ENCODE measurements around the gene HSPB9. TPM values are rescaled to one million over a fixed set of nuclear protein-coding genes. Genes with fewer than 3 reads are reported as not detected.

Gene HSPB9, protein sequence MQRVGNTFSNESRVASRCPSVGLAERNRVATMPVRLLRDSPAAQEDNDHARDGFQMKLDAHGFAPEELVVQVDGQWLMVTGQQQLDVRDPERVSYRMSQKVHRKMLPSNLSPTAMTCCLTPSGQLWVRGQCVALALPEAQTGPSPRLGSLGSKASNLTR
- total RNA-seq, result not detected in 2 replicates

GRCh38 chr17:42122371-42123303, at the start of gene HSPB9:
HSPB9 (plus strand) TSS chr17:42122804; CDS start chr17:42122851, 47 bp downstream.

GRCh38 chr17:42097691-42098631, 24.6 kb upstream of the HSPB9 start, which contains the start of gene ZNF385C:
ZNF385C (minus strand) TSS chr17:42098473; CDS start chr17:42063056, 35,417 bp downstream.

GRCh38 chr17:42112552-42113176, 9.9 kb upstream of the HSPB9 start, which contains the start of gene DHX58:
DHX58 (minus strand) TSS chr17:42112714; CDS start chr17:42111892, 822 bp downstream.

DNA sequence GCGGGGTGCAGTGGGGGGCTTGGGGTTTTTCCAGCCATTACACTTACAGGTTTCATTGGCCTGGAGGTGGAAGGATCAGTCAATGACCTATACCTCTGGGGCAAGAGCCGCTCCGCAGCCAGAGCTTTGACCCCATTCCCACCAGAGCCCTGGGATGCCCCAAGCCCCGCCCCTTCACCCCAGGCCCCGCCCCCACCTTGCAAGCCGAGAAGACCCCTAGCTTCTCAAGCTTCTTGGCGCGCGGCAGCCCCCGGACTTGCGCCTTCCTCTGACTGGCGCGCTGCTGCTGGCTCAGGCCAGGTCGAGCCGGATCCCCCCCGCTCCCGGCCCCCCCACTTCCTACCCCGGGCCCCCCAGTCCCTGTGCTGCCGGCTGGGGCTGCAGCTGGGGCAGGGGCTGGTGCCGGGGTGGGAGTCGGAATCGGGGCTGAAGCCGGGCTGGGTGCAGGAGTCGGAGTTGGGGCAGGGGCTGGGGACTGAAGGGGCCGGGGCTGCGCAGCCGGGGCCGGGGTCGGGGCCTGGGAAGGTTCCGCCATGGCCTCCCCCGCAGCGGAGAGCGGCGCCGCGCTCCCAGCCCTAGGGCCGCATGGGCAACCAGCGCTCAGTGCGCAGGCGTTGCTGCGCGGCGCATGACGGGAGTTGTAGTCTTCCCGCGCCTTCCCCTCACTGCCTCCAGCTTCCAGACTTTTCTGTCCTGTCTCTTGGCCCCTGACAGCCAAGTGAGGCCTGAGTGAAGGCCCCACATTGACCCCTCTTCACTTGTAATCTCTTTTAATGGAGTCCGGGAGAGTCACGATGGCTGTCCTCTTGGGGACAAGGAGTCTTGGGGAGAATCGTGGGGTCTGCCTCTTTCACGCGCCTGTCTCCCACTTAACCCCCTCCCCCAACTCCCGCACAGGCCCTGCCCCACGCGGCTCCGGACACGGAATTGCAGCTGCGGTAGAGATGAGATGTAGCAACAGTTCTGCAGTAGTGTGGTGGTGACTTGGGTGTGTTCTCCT, 1.5 kb upstream of the HSPB9 start, which contains the start of gene KAT2A:
TSS of gene KAT2A (minus strand) at position 598 of the 1,000 bp plus-strand sequence. CDS start at position 535, 63 bp downstream.

Other genes with a start within 250 kb of the HSPB9 start
- 180 and 194 TPM in 2 replicates for gene ACLY, start 203.9 kb upstream of the HSPB9 start, total RNA-seq
- gene ODAD4, start 192.2 kb upstream of the HSPB9 start, total RNA-seq, result 0.79 and 0.93 TPM in 2 replicates
- gene CNP, start 156.0 kb upstream of the HSPB9 start, total RNA-seq, result 49.6 and 50.6 TPM in 2 replicates
- gene DNAJC7, start 105.4 kb upstream of the HSPB9 start, total RNA-seq, result 80.0 and 88.9 TPM in 2 replicates
- gene NKIRAS2, start 102.7 kb upstream of the HSPB9 start, total RNA-seq, result 22.1 and 25.8 TPM in 2 replicates
- gene C17orf113, start 72.2 kb upstream of the HSPB9 start, total RNA-seq, result 0.19 and 0.26 TPM in 2 replicates
- gene ZNF385C, start 24.3 kb upstream of the HSPB9 start, total RNA-seq, result not detected in 2 replicates
- 10.3 and 14.6 TPM in 2 replicates for gene DHX58, start 10.1 kb upstream of the HSPB9 start, total RNA-seq
- gene KAT2A, start 1.4 kb upstream of the HSPB9 start, total RNA-seq, result 4.7 and 5.8 TPM in 2 replicates
- gene RAB5C, start 32.2 kb downstream of the HSPB9 start, total RNA-seq, result 70.9 and 84.6 TPM in 2 replicates
- not detected in 2 replicates for gene KCNH4, start 58.3 kb downstream of the HSPB9 start, total RNA-seq
- gene HCRT, start 62.6 kb downstream of the HSPB9 start, total RNA-seq, result not detected in 2 replicates
- 19.7 and 21.4 TPM in 2 replicates for gene GHDC, start 71.7 kb downstream of the HSPB9 start, total RNA-seq
- 18.4 and 23.0 TPM in 2 replicates for gene STAT5B, start 153.6 kb downstream of the HSPB9 start, total RNA-seq
- 16.8 and 19.9 TPM in 2 replicates for gene STAT5A, start 165.7 kb downstream of the HSPB9 start, total RNA-seq